Esophagus mucosa (tissue), 1 donor: ENCODE measurements around the gene TENT4B. TPM values are rescaled to one million over a fixed set of nuclear protein-coding genes. Genes with fewer than 3 reads are reported as not detected.

ENCODE experiments used
- ATAC-seq: fragments of 200-7000 bp; cut with Tn5 transposase; one replicate; pipeline ENCODE4 v1.9.1; 2020
- total RNA-seq: library from RNA; stranded (reverse); gene quantifications from one replicate; pipeline ENCODE4 v1.2.4, GENCODE V29; 2023
- donor health status: DM: yes; HTN: yes; CAD: no.

Gene TENT4B
- total RNA-seq, 1 donor from 2014 or later, result 6.7 TPM

DNA sequence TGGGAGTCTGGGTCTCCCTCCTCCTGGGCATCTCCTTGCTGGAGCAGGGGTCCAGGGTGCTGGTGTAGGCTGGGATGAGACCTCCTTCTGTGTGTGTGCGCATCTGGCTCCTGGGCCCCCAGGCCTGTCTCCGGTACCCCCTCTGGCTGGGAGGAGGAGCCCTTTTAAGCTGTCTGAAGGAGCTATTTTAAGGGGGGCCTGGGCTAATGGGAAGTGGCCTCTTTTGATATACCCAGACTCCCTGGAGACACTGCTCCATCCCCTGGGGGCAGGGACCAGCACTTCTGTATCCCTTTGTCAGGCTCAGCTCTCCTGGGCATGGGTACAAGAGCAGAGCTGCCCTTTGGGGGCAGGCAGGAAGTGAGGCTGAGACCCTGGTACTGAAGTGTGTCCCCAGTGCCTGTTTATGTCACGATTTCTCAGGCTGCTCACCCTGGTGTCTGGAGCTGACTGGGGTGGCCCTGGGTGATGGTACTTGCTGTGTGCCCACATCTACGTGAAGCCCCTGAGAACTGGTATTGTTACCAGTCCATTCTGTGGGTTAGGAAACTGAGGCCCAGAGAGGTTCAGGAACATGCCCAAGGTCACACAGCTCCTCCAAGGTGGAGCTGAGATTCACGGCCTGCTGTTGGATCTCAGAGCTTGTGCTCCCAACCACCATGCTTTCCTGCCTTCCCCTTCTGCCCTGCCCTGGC, 119.7 kb downstream of the TENT4B start:
- no peak for ATAC-seq

DNA sequence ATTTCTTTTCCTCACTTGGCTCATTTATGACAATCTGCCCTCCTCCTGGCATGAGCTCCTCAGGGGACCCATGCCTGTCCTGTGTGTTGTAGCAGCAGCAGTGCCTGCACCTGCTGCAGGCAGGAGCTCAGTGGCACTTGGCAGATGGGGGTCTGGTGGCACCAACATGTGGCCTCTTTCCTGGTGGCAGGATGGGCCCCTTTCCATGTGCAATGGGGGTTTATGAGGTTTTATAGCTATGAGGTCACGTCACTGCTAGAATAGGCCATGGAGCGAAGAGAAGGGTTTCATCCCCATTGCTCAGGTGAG, 120.2 kb downstream of the TENT4B start:
- no peak for ATAC-seq

DNA sequence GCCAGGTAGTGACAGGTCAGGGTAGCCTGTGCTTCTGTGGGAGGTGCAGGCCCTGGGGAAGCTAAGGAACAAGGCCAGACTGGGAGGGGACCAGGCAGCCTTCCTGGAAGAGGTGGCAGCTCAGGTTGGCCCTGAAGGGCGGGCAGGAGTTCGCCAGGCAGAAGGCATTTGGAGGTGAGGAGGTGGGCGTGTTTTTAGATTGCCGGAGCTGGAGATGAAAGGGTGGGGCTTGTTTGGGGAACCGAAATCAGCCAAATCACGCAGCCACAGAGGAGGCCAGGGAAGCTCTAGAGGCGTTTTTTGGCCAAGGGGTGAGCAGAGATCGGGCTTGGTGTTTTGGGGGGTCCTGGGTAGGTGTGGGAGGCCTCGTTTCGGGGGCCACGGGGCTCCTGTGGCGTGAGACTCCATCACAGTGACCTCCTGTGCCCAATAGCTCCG, 120.8 kb downstream of the TENT4B start:
- peak; percentile 26 for ATAC-seq

DNA sequence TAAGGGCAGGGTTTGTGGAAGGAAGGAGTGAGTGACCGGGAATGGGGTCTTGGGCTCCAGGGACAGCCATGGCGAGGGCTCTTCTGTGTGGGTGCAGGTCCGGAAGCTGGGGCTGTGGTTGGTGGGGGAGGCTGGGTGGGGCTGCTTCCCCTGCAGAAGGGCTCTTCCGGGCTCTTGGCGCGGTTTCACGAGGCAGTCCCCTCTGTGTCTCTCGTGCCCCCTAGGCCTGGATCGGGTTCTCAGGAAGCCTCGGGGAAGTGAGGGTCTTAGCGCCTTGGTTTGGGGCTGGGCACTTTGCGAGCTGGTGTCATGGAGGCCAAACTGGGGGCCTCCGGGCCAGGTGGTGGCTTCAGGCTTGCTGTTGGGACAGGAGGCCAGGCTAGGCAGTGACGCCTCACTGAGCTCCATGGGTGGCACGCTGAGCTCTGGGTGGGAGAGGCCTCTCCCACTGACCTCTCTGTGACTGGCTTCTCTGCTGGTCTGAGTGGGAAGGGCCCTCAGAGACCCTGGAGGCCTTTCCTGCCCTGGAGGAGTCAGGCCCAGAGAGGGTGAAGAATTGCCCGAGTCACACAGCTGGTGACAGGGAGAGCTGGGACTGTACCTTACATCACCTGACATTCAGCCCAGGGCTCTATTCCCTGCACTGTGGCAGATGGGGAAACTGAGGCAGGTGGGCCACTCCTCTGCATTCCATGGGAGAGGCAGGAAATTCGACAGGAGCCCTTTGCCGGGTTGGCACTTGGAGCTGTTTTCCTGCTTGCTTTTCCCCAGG, 121.4 kb downstream of the TENT4B start:
- ATAC-seq, result peak; percentile 9

DNA sequence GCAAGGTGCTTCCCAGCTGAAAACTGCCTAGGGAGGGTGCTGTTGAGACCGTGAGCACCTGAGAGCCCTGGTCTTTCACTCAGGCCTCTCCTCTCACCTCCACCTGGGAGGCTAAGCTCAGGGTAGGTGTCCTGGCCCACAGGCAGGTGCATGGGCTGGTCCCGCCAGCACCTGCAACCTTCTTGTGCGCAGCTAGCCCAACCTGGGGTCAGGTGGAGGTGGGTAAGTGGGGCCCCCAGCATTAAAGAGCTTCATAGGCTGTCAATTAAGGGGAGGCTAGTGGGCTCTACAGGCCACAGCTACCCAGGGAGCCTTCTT, 122.0 kb downstream of the TENT4B start:
- no peak for ATAC-seq

DNA sequence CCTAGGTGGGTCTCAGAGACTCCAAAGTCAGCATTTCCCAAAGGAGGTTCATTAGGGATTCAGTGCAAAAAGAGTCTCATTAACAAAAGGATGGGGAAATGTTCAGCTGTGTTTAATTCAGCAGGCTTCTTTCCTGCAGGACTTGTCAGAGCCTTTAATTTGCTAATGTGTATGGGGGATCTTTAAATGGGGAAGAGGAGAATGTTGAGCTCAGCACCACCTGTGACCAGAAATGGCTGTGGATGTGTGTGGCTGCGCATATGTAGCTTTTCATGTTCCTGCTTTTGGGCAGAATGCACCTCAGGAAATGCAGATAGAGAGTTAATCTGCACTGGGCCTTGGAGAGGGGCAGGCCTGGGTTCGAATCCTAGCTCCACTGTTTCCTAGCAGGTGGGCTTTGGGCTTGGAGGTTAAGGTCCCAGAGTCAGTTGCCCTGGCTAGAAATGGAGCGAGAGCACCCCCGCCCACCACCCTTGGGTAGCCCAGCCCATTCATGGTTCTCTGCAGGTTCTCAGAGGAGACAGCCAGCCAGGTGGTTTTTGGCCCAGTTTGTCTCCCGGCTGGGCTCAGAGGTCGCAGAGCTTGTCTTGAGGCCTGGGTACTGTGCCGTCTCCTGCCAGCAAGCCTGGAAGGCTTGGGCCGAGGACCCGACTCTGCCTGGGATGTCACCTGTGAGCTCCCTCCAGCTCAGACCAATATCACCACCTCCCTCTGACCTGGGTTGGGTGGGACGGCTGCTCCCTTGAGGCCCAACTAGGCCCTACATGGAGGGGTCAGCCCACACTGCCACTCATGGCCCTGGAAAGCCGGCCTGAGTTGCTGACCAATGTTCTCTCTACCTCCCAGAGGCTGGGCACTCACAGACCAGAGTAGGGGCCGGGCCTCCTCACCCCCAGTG, 122.6 kb downstream of the TENT4B start:
- no peak for ATAC-seq

DNA sequence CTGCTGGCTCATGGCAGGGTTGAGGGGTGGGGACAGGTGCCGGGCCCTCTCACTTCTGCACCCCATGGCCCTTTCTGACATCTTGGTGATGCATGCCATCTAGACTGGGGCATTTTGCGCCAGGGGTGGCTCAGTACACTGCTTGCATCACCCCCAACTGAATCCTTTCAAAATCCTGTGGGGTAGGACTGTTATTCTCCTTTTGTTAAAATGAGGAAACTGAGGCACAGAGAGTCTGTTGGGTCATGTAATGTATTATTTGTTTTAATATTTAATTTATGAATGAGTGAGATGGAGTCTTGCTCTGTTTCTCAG, 123.2 kb downstream of the TENT4B start:
- no peak for ATAC-seq

DNA sequence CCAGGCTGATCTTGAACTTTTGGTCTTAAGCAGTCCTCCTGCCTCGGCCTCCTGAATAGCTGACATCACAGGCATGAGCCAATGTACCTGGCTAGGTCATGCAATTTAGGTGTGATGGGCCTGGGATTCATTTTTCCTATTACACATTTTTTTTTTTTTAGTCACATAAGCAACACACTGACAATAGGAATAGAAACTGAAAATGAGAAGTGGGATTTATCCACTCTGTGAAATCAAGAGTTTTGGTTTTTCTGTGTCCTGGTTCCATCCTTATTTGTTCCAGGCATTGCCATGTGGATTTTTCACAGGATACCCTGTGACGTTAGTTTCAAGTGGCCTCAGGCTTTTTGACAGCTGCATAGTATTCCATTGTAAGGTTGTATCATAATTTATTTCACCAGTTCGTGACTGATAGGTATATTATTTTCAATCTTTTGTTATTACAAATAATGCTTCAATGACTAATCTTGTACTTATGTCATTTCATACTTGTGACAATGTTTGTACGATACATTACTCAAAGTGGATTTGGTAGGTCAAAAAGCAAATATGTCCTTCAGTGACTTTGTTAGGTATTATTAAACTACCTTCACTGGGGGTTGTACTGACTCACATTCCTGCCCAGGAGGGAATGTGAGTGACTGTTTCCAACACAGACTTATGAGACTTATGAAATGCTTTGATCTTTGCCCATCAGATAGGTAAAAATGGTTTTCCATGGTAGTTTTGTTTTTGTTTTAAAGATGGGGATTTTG, 123.9 kb downstream of the TENT4B start:
- ATAC-seq, result peak; percentile 45

DNA sequence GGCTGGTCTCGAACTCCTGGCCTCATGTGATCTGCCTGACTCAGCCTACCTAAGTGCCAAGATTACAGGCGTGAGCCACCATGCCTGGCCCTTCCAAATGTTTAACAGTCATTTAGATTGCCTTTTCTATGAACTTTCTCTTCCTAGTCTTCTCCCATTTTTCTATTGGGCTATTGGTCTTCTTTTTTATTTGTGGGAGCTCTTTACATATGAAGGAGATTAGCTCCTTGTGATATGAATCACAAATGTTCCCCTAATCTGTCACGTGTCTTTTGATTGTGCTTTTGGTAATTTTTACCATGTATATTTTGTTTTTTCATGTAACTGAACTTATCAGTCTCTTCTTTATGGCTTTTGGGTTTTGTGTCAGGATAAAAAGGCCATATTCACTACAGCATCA, 125.1 kb downstream of the TENT4B start:
- no peak for ATAC-seq

DNA sequence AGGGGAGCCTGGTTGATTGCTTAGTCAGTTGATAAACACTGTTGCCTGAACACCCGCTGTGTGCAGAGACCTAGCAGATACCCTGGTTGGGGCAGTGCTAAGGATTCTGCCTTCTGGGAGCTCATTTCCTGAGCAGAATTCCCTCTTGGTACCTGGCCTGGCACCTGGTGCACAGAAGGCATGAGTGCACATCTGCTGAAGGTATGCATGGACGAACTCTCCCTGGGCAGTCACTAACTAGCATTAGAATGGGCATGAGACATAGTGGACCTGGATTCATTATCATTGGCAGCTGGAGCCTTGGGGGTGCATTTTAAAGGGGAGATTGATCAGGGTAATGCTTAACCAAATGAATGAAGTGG, 126.4 kb downstream of the TENT4B start:
- ATAC-seq, result no peak

DNA sequence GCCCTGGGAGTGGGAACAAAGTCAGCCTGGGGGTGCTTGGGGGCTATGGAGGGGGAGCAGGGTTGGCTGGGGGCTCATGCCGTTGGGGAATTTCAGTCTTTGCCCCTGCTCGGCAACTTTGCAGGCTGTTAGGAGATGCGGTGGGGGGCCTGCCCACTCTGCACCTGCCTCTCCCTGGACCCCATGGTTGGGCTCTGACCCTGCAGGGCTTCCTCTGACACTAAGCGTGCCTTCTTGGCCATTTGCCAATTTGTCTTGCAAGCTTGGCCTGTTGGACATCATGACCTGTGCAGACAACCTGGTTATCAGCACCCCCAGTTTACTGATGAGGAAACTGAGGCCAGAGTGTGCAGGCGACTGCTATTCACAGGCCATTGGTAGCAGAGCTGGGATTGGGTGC, 127.8 kb downstream of the TENT4B start:
- ATAC-seq, result no peak

Other genes with a start within 250 kb of the TENT4B start
- gene CNEP1R1, start 128.1 kb upstream of the TENT4B start, total RNA-seq, result 10.3 TPM
- 14.5 TPM for gene HEATR3, start 87.3 kb upstream of the TENT4B start, total RNA-seq
- 26.8 TPM for gene ADCY7, start 113.2 kb downstream of the TENT4B start, total RNA-seq
- gene BRD7, start 215.7 kb downstream of the TENT4B start, total RNA-seq, result 63.9 TPM